Spinal cord (tissue), 10 donors: ENCODE measurements around the gene CCDC77. TPM values are rescaled to one million over a fixed set of nuclear protein-coding genes. Genes with fewer than 3 reads are reported as not detected.

Source experiments
- DNase-seq, 6 donors: peaks; one replicate each; pipeline versions ENCODE4 v3.0.0 to v3.0.0-alpha.2; 2013 to 2015; ENCODE audit warnings: low spot score in 6 of 6, low read depth in 4 of 6
- H3K27ac ChIP-seq: one replicate; pipeline ENCODE4 v1.5.1; 2013; ENCODE audit warnings: low read depth, low read length, control low read depth
- H3K27me3 ChIP-seq: one replicate; pipeline ENCODE4 v1.6.1; 2013; ENCODE audit warnings: low read length; ENCODE audit not compliant: control insufficient read depth, insufficient read depth
- H3K36me3 ChIP-seq: one replicate; pipeline ENCODE4 v1.6.1; 2013; ENCODE audit warnings: low read length; ENCODE audit not compliant: control insufficient read depth, insufficient read depth
- H3K4me1 ChIP-seq: one replicate; pipeline ENCODE4 v1.6.1; 2013; ENCODE audit warnings: low read length; ENCODE audit not compliant: control insufficient read depth, insufficient read depth
- H3K4me3 ChIP-seq: one replicate; pipeline ENCODE4 v1.5.1; 2013; ENCODE audit warnings: low read depth, low read length, control low read depth
- H3K9me3 ChIP-seq: one replicate; pipeline ENCODE4 v1.6.1; 2013; ENCODE audit warnings: low read length; ENCODE audit not compliant: control insufficient read depth, insufficient read depth
- WGBS: methylation state at CpG from one replicate; pipeline ENCODE4 v1.1.5; 2013; ENCODE audit warnings: missing lambda C conversion rate; ENCODE audit not compliant: insufficient coverage; 5-methylcytosine and 5-hydroxymethylcytosine counted together
- polyA plus RNA-seq, 2 donors: library from polyadenylated mRNA; unstranded; fragments of 120-200 nt; gene quantifications; one replicate each; pipeline ENCODE4 v1.2.1, GENCODE V29; 2013; ENCODE audit not compliant: insufficient read length in 2 of 2
- total RNA-seq, 2 donors: library from RNA; depleted of rRNA in 1 of 2; stranded (reverse); fragments of 120-200 nt in 1 of 2; fragments of >200 nt in 1 of 2; gene quantifications; one replicate each; pipeline versions ENCODE4 v1.2.3 to v1.2.4, GENCODE V29; 2013 to 2014
- donor health status: healthy.

Gene CCDC77
- total and polyA plus RNA-seq, 4 donors, result 10.1 to 17.5 (median 16.4) TPM

DNA sequence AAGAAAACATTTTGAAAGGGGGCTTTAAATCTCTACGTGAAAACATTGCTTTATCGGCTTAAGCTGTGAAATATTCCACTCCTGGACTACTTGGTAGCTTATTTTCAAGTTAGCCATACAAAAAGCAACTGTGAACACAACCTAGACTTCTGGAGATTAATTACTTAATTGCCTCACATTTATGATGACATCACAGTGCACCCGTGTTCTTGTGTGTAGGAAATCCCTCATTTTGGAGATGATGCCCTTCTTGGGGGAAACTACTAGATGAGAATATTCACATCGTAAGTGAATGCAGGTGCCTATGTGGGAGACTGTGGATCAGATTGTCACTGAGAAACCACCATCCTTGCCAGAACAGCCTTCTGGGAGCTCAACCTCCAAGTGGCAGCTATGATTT lies 47.8 kb downstream of the CCDC77 start:
- H3K4me1 ChIP-seq, result peaks cover 5% of the 10 kb centered on the region
- no peak overlapping the region for H3K4me3 ChIP-seq
- DNase-seq, result no peak
- H3K27ac ChIP-seq, result no peak overlapping the region
- no peaks in the 10 kb centered on the region for H3K36me3 ChIP-seq
- no peaks in the 10 kb centered on the region for H3K9me3 ChIP-seq
- no peaks in the 10 kb centered on the region for H3K27me3 ChIP-seq
- 100% methylated on average over 1 of the region's 4 CpGs for WGBS

DNA sequence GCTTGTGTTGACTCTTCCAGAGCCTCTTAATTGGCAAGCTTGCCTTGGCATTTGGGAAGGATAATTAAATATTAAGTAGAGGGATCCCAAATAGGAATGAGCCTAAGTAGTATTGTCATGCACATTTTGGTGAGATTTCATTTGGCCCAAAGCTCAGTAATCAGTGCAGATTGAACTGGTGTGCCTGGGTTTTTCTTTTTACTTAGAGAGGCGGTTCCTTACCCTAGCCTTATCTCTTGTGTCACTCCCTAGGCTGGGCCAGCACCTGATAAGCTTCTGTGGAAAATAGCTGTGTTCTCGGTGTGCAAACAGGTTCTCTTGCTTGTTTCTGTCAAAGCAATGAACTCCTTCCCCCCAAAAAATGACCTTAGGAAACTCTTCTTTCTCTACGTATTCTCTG lies 49.0 kb downstream of the CCDC77 start:
- Histone ChIP-seq H3K27me3 (no peaks in the 10 kb centered on the region), H3K4me1 (peaks cover 5% of the 10 kb centered on the region), H3K36me3 (no peaks in the 10 kb centered on the region), H3K9me3 (no peaks in the 10 kb centered on the region), H3K4me3 (no peak overlapping the region), H3K27ac (no peak overlapping the region)
- WGBS, result 100% methylated on average over 2 of the region's 3 CpGs
- DNase-seq, result no peak

DNA sequence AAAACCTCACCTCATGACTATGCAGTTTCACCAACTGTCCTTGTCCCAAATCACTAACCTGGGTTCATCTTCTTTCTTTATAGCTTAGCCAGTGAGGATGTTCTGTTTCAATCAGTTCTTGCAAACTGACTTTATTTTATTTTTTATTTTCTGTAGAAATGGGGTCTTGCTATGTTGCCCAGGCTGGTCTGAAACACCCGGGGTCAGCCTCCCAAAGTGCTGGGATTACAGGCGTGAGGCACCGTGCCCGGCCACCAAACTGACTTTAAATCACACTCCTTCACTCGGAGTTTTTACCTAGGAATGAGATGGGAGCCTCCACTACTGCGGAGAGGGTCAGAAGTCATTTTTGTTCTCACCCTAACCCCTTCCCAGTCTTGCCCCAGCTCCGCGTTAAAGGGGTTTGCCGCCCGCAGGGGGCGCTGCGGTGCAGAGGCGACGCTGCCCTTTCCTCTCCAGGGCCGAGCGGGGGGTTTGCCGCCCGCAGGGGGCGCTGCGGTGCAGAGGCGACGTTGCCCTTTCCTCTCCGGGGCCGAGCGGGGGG lies 51.3 kb downstream of the CCDC77 start:
- Histone ChIP-seq H3K27me3 (peaks cover 3% of the 10 kb centered on the region), H3K9me3 (no peaks in the 10 kb centered on the region), H3K4me3 (no peak overlapping the region), H3K4me1 (peaks cover 5% of the 10 kb centered on the region), H3K27ac (no peak overlapping the region), H3K36me3 (no peaks in the 10 kb centered on the region)
- 96% methylated on average over 4 of the region's 25 CpGs for WGBS
- DNase-seq, result no peak

DNA sequence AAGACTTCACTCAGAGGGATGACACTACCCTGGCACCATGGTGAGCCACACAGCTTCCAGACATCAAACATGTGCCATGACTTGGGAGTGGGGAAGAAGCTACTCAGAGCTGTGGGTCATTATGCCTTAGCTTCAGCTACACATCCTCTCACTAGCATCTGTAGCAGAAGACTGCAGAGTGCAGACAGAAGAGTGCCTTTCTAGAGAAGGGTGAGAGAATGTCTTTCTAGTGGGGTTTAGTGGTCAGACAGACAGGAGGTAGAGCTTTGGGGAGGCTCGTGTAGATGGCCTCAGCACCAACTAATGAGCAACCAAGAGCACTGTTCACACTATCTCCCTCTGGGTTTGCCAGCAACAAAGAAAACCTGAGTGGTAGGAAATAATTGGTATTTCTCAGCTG lies 53.4 kb downstream of the CCDC77 start:
- no peak for DNase-seq
- Histone ChIP-seq H3K36me3 (no peaks in the 10 kb centered on the region), H3K27me3 (peaks cover 15% of the 10 kb centered on the region), H3K4me1 (peaks cover 14% of the 10 kb centered on the region), H3K27ac (no peak overlapping the region), H3K9me3 (no peaks in the 10 kb centered on the region), H3K4me3 (no peak overlapping the region)
- no CpG with 5 or more reads among the region's 1 CpG for WGBS

DNA sequence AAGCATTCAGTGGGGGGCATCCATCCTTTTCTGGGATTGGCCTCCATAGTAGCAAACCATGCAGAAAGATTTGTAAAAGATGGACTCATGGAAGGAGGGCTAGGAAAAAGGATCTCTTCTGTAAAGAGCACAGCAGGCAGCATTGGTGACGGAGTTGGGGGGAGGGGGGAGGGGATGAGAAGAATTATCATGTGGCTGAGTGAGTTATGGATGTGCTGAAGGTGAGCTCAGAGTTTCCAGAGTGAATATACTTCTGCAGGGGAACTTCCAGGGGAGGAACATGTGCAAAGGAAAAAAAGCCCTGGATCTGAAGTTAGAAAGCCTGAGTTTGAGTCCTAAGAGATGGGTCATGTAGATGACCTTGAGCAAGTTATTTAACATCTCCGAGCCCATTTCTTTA lies 54.4 kb downstream of the CCDC77 start:
- no peak overlapping the region for H3K4me3 ChIP-seq
- 57% methylated on average over 1 of the region's 2 CpGs for WGBS

DNA sequence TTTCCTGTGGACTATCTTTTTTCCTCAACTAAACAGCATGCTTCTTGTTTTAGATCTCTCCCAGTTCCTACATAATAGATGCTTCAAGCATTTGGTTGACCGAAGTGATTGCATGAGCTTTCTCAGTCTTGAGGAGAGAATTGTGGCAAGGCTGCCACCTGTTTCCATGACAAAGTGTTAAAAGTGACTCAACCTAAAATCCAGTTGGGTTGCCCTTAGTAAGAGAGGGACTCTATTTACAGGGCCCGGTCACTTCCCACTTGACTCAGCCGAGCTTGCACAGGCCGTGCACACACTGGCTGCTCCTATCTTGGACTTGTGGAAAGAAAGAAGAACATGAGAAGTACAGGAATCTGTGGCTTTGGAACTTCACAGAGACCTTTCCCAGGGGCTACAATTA lies 56.2 kb downstream of the CCDC77 start:
- Histone ChIP-seq H3K27me3 (peaks cover 17% of the 10 kb centered on the region), H3K4me1 (peaks cover 19% of the 10 kb centered on the region), H3K9me3 (no peaks in the 10 kb centered on the region), H3K4me3 (no peak overlapping the region), H3K36me3 (no peaks in the 10 kb centered on the region), H3K27ac (no peak overlapping the region)
- WGBS, result 98% methylated on average over 4 of the region's 4 CpGs
- DNase-seq, result no peak

More for the DNA sequence above, 54.4 kb downstream of the CCDC77 start:
- Histone ChIP-seq H3K4me1 (peaks cover 17% of the 10 kb centered on the region), H3K36me3 (no peaks in the 10 kb centered on the region), H3K27ac (no peak overlapping the region), H3K27me3 (peaks cover 16% of the 10 kb centered on the region), H3K9me3 (no peaks in the 10 kb centered on the region)
- DNase-seq, result no peak

DNA sequence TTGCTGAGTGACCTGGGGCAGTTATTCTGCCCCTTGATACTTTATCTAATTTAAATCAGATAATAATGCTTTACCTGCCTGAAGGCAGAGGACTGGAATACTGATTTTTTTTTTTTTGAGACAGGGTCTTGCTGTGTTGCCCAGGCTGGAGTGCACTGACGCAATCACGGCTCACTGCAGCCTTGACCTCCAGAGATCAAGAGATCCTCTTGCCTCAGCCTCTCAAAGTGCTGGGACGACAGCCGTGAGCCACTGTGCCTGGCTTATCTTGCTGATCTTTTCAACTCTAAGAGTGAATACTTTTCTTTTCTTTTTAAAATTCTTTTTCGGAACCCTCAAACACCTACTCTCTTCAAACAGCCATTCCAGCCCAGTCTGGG lies 57.6 kb downstream of the CCDC77 start:
- Histone ChIP-seq H3K27me3 (peaks cover 17% of the 10 kb centered on the region), H3K27ac (peak overlapping the region; percentile 6), H3K9me3 (no peaks in the 10 kb centered on the region), H3K4me1 (peaks cover 14% of the 10 kb centered on the region), H3K36me3 (no peaks in the 10 kb centered on the region), H3K4me3 (peak overlapping the region; percentile 38)
- 71% methylated on average over 4 of the region's 5 CpGs for WGBS
- no peak for DNase-seq

DNA sequence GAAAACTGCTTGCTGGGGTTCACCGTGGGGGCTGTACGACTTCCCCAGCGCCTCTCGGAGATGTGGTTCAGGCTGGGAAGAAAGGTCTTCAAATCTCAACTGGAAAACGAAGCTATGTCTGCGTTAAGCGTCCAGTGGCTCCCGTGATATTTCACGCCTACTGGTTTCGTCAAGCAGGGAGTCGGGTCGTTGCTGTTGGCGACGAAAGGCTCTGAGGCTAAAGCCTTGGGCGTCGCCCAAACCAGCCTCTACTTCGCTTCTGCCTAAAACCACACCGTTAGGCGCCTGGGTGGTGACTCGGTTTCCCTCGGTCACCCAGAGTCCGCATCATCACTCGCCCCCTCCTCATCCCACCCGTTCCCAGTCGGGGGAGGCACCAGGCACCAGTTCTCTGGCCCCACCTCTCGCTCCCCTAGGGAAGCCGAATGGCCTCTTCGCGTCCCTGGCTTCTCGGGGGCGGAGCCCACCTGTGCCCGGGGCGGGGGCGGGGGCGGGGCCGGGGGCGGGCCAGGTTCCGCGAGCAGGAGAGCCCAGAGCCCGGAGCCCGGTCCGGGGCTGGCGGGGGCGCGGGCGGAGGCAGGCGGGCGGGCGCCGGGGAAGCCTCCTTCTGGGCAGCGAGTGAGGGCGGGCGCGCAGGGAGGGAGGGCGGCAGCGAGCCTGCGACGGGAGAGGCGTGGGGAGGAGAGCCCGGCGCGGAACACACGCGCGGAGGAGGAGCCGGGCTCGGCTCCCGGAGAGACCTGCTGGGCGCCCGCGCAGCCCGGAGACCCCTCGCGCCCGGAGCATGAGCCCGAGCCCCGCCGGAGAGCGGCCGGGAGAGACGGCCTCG lies 58.2 kb downstream of the CCDC77 start, which contains the start of gene B4GALNT3:
B4GALNT3 (plus strand) TSS at position 510 of the 829 bp plus-strand sequence. CDS start 438 bp downstream, outside the sequence.
- Histone ChIP-seq H3K36me3 (no peaks in the 10 kb centered on the region), H3K9me3 (no peaks in the 10 kb centered on the region), H3K27me3 (peaks cover 17% of the 10 kb centered on the region), H3K27ac (peak within 1 kb of the TSS; percentile 6), H3K4me1 (peaks cover 15% of the 10 kb centered on the region), H3K4me3 (peak within 1 kb of the TSS; percentile 51)
- 2% methylated on average over 82 of the region's 82 CpGs for WGBS
- DNase-seq, result peak in 3 of 6 donors; percentile 9 to 68 (median 67)

DNA sequence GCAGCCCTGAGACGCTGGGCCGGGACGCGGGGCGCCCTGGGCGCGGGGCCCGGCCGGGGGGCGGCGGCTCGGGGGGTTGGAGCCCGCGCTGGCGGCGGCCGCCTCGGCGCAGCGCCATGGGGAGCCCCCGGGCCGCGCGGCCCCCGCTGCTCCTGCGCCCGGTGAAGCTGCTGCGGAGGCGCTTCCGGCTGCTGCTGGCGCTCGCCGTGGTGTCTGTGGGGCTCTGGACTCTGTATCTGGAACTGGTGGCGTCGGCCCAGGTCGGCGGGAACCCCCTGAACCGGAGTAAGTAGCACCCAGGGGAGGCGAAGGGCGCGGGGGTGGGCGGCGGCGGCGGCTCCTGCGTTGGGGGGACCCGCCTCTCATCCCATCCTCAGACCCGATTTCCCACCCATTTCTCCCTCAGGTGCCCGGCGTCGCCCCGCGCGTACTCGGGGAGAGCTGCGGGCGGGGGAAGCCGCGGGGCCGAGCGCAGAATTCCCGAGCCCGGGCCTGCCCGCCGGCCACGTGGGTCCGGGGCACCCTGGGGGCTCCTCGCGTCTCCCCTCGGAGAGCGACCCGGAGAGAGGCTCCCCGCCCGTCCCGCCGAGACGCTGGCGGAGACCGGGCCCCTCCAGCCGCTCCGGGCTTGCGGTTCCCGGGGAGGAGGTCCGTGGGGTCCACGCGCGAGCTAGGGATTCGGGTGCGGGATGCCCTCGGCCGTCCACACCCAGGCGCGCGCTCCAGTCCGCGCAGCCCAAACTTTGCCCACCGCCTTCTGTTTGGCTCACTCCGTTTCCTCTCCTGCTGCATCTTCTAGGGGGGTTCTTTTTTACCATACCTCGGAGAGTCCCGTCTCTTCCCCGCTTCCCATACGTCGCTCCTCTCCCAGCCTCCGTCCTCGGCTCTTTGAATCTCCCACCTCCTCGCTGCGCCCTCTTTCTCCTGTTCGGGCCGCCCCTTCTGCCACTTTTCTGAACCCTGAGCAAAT lies 59.1 kb downstream of the CCDC77 start:
- whole genome bisulfite sequencing, result 2% methylated on average over 109 of the region's 109 CpGs

More for the DNA sequence above, 59.1 kb downstream of the CCDC77 start:
- peak in 3 of 6 donors; percentile 15 to 43 (median 42) for DNase-seq
- Histone ChIP-seq H3K9me3 (no peaks in the 10 kb centered on the region), H3K4me3 (peak overlapping the region; percentile 51), H3K27ac (no peak overlapping the region), H3K27me3 (peaks cover 17% of the 10 kb centered on the region), H3K4me1 (peaks cover 19% of the 10 kb centered on the region), H3K36me3 (no peaks in the 10 kb centered on the region)
